Adipocyte (in vitro differentiated cells): ENCODE data around the gene SERPINA7.
A peak's percentile ranks its signal among the peaks of the same experiment; 100 is the strongest.

ENCODE experiments used
- DNase-seq: peaks from one replicate; pipeline ENCODE4 v3.0.0-alpha.2; 2015; ENCODE audit warnings: low read depth
- H3K27me3 ChIP-seq: replicated peaks from 2 replicates; pipeline ENCODE4 v1.7.0; 2013; ENCODE audit warnings: mild to moderate bottlenecking, low read length, moderate library complexity; ENCODE audit not compliant: control insufficient read depth, insufficient read depth
- H3K36me3 ChIP-seq: 2 replicates; pipeline ENCODE4 v1.7.0; 2013; ENCODE audit warnings: low read length, mild to moderate bottlenecking, moderate library complexity; ENCODE audit not compliant: control insufficient read depth, insufficient read depth, severe bottlenecking
- H3K4me1 ChIP-seq: 2 replicates; pipeline ENCODE4 v1.7.0; 2013; ENCODE audit warnings: mild to moderate bottlenecking, low read length, moderate library complexity; ENCODE audit not compliant: control insufficient read depth, insufficient read depth
- H3K4me3 ChIP-seq: 2 replicates; pipeline ENCODE4 v1.7.0; 2013; ENCODE audit warnings: mild to moderate bottlenecking, low read length, moderate library complexity
- H3K9ac ChIP-seq: 2 replicates; pipeline ENCODE4 v1.7.0; 2013; ENCODE audit warnings: mild to moderate bottlenecking, low read length, moderate library complexity
- H3K9me3 ChIP-seq: 2 replicates; pipeline ENCODE4 v1.7.0; 2013; ENCODE audit warnings: mild to moderate bottlenecking, low read length, moderate library complexity; ENCODE audit not compliant: control insufficient read depth

Gene SERPINA7

DNA sequence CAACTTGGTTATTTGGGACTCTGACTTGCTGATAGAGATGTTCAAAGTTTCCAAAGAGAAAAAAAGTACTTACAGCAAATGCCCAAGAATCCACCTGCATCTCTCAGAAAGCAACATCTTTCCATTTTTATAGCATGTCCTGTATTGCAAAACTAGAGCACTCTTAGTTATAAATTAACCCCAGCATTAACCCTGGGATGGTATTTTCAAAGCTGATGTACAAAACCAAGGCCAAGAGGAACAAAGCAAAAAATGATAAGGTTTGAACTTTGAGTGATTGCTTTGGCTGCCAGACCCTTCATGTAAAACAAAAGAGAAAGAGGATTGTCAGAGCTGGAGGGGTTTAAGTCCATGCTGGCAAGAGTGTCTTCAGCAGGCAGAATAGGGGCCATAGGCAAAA lies at the start of gene SERPINA7:
SERPINA7 (minus strand) TSS at position 103 of the 400 bp plus-strand sequence. CDS start 1,669 bp downstream, outside the sequence.
- Histone ChIP-seq H3K9me3 (peaks cover 4% of the 10 kb centered on the region), H3K9ac (no peak within 1 kb of the TSS), H3K36me3 (no peaks in the 10 kb centered on the region), H3K27me3 (peaks cover 36% of the 10 kb centered on the region), H3K4me1 (no peaks in the 10 kb centered on the region), H3K4me3 (no peak within 1 kb of the TSS)
- DNase-seq: no peak

DNA sequence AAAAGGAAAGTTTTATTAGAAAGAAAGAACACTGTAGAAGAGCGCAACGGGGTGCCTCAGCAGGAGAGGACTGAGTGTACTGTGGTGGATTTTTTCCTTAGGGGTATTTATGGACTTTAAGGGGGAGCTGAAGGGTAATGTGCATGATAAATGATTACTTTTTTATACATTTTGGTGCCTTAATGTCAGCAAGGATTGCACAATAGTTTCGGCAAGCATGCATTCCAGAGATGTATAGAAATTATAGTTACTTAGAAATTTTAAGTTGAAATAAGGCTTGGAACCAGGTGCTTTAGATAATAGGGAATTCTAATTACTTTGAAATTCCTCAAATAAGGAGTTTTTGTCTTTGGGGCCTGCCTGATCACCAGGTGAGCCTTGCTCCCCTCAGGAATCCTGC lies 30.5 kb upstream of the SERPINA7 start:
- peaks cover 21% of the 10 kb centered on the region for H3K9me3 ChIP-seq
- no peak overlapping the region for H3K9ac ChIP-seq
- no peaks in the 10 kb centered on the region for H3K4me1 ChIP-seq
- peaks cover 10% of the 10 kb centered on the region for H3K27me3 ChIP-seq
- H3K36me3 ChIP-seq: no peaks in the 10 kb centered on the region
- H3K4me3 ChIP-seq: no peak overlapping the region
- DNase-seq: no peak

GRCh38 chrX:106050054-106050453 lies 11.5 kb upstream of the SERPINA7 start:
- H3K4me1 ChIP-seq: no peaks in the 10 kb centered on the region
- H3K4me3 ChIP-seq: no peak overlapping the region
- H3K36me3 ChIP-seq: no peaks in the 10 kb centered on the region
- no peak for DNase-seq
- H3K27me3 ChIP-seq: peaks cover 20% of the 10 kb centered on the region
- no peak overlapping the region for H3K9ac ChIP-seq
- H3K9me3 ChIP-seq: peaks cover 13% of the 10 kb centered on the region

GRCh38 chrX:106042296-106042695 lies 3.8 kb upstream of the SERPINA7 start:
- H3K27me3 ChIP-seq: peaks cover 49% of the 10 kb centered on the region
- peaks cover 2% of the 10 kb centered on the region for H3K9me3 ChIP-seq
- no peaks in the 10 kb centered on the region for H3K36me3 ChIP-seq
- no peaks in the 10 kb centered on the region for H3K4me1 ChIP-seq
- no peak overlapping the region for H3K9ac ChIP-seq
- H3K4me3 ChIP-seq: no peak overlapping the region
- DNase-seq: no peak

- Histone ChIP-seq H3K36me3 (no peaks in the 10 kb centered on the region), H3K4me1 (no peaks in the 10 kb centered on the region), H3K4me3 (no peak overlapping the region), H3K9ac (no peak overlapping the region), H3K9me3 (no peaks in the 10 kb centered on the region), H3K27me3 (peaks cover 41% of the 10 kb centered on the region)
- DNase-seq: no peak
Observed at GRCh38 chrX:106040861-106041260, 2.3 kb upstream of the SERPINA7 start.

GRCh38 chrX:106039920-106040319 lies 1.4 kb upstream of the SERPINA7 start:
- Histone ChIP-seq H3K4me1 (no peaks in the 10 kb centered on the region), H3K9me3 (no peaks in the 10 kb centered on the region), H3K4me3 (no peak overlapping the region), H3K27me3 (peaks cover 38% of the 10 kb centered on the region), H3K36me3 (no peaks in the 10 kb centered on the region), H3K9ac (no peak overlapping the region)
- DNase-seq: peak; percentile 46

DNA sequence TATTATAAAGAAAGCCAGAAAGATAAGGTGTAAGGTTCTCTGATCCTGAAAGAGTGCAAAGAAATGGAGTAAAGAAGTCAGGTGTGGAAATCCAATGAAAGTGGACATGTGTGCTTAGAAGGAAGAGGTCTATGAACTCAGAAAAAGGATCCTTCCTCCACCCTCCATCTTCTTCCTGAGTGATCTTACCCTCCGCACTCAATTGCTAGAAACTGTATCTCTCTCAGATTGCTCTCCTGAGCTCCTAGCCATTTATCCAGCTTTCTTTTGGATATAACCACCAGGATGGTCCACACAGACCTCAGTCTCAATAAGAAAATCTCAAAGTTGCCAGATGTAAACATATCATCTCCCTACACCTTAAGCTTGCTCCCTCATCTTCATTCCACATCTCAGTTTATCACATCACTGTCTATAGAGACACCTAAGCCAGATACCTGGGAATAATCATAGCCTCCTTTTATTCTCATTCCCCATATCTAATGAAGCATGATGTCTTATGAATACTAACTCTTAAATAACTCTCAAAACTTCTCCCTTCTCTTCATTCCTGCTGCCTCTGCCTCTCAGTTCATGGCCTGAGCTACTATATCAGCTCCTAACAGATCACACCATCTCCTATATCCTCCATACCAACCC lies 573 bp downstream of the SERPINA7 start:
- Histone ChIP-seq H3K36me3 (no peaks in the 10 kb centered on the region), H3K4me1 (no peaks in the 10 kb centered on the region), H3K4me3 (no peak overlapping the region), H3K27me3 (peaks cover 36% of the 10 kb centered on the region), H3K9ac (no peak overlapping the region), H3K9me3 (peaks cover 4% of the 10 kb centered on the region)
- DNase-seq: no peak

DNA sequence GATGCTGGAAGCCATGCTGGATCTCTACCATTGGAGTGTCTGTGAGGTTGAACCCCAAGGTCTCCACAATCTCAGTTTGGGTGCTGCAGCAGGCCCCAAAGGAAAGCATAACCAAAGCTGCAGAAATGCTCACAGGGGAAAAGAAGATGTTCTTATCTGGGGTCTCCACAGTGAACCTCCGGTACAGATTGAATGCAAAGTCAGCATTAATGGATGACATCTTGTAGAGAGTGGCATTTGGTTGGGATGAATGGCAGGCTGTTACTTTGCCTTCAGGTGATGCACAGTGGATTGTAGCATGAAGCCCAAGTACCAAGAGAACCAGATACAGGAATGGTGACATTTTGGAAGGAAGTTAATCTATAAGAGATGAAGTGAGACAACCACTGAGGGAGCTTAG lies 1.8 kb downstream of the SERPINA7 start:
- no peaks in the 10 kb centered on the region for H3K36me3 ChIP-seq
- H3K9me3 ChIP-seq: peaks cover 4% of the 10 kb centered on the region
- no peak overlapping the region for H3K4me3 ChIP-seq
- H3K4me1 ChIP-seq: no peaks in the 10 kb centered on the region
- peaks cover 31% of the 10 kb centered on the region for H3K27me3 ChIP-seq
- no peak for DNase-seq
- no peak overlapping the region for H3K9ac ChIP-seq

DNA sequence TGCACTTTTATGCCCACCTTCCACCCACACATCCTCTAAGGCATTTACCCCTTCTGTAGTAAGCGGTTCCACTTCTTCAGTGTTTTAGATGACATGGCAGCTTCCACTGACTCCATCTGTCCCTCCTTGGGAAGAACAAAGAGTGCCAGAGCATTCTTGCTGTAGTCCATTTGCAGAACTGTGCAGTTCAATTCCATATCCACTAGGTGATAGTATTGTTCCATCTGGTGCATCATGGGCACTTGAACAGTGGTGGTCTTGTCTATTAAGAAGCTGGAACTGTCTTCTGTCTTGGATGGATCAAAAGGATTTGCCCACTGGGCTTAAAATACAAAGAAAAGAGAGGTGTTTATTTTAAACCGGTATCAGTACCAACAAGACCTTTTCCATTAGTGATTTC lies 3.5 kb downstream of the SERPINA7 start:
- DNase-seq: no peak
- H3K27me3 ChIP-seq: peaks cover 39% of the 10 kb centered on the region
- no peak overlapping the region for H3K4me3 ChIP-seq
- no peaks in the 10 kb centered on the region for H3K36me3 ChIP-seq
- H3K4me1 ChIP-seq: no peaks in the 10 kb centered on the region
- no peak overlapping the region for H3K9ac ChIP-seq
- peaks cover 4% of the 10 kb centered on the region for H3K9me3 ChIP-seq

- H3K4me3 ChIP-seq: no peak overlapping the region
- no peaks in the 10 kb centered on the region for H3K9me3 ChIP-seq
- peaks cover 12% of the 10 kb centered on the region for H3K27me3 ChIP-seq
- H3K9ac ChIP-seq: no peak overlapping the region
- DNase-seq: no peak
- no peaks in the 10 kb centered on the region for H3K36me3 ChIP-seq
- no peaks in the 10 kb centered on the region for H3K4me1 ChIP-seq
Observed at GRCh38 chrX:106023947-106024346, 14.6 kb downstream of the SERPINA7 start.

- no peak for DNase-seq
- Histone ChIP-seq H3K4me3 (no peak overlapping the region), H3K4me1 (no peaks in the 10 kb centered on the region), H3K36me3 (no peaks in the 10 kb centered on the region), H3K9me3 (no peaks in the 10 kb centered on the region), H3K27me3 (peaks cover 5% of the 10 kb centered on the region), H3K9ac (no peak overlapping the region)
Observed at GRCh38 chrX:106022238-106022637, 16.3 kb downstream of the SERPINA7 start.
